GM21390 (cell line): ENCODE measurements around the gene SLC25A44.

ENCODE experiments used
- ATAC-seq: cut with Tn5 transposase; IDR thresholded peaks from one replicate; pipeline ENCODE4 v1.9.1; 2021; ENCODE audit not compliant: unreplicated experiment

The SLC25A44 gene, protein sequence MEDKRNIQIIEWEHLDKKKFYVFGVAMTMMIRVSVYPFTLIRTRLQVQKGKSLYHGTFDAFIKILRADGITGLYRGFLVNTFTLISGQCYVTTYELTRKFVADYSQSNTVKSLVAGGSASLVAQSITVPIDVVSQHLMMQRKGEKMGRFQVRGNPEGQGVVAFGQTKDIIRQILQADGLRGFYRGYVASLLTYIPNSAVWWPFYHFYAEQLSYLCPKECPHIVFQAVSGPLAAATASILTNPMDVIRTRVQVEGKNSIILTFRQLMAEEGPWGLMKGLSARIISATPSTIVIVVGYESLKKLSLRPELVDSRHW

DNA sequence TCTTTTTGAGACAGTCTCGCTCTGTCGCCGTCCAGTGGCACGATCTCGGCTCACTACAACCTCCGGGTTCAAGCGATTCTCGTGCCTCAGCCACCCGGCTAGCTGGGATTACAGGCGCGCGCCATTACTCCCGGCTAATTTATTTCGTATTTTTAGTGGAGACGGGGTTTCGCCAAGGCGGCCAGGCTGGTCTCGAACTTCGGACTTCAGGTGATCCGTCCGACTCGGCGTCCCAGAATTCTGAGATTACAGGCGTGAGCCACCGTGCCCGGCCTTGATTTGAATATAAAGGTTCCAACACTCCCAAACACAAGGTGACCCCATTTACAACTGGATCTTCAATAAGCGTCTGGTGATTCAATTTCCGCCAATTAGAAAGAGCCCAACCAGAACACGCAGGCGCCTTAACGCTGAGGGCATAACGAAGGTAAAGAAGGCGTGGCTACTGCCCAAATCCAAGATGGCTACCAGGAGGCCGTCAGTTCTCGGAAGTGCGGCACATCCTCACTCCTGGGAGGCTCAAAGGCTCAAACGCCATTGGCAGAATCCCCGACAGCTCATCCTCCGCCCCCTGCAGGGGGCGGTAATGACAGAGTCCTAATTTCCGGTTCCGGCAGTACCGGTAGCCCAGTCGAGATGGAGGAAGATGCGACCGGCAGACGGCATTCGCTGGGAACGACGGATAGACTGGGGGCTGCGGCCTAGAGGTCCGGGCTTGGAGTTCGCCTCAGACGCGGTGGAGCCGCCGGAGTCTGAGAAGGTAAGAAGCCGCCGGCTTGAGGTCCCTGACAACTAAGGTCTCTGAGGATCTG, at the start of gene SLC25A44:
TSS of gene SLC25A44 (plus strand) at position 617 of the 812 bp plus-strand sequence. CDS start 5,744 bp downstream, outside the sequence.
- ATAC-seq, result peak; percentile 90

DNA sequence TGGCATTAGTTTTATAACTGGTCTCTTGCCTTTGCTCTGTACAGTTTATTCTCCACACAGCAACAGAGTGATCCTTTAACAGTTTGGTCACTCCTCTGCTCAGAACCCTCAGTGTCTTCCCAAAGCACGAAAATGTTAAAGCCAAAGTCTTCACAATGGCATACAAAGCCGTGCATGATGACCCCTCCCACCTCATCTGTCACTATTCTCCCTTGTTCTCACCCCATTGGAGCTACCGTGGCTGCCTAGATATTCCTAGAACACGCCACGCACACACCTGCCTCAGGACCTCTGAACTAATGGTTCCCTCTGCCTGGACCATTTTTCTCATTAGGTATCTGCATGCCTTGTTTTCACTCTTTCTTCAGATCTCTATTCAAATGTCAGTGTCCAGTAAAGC, 49.2 kb upstream of the SLC25A44 start:
- ATAC-seq, result no peak

- no peak for ATAC-seq
These were observed 48.3 kb upstream of the SLC25A44 start for GRCh38 chr1:156145650-156146019.

- no peak for ATAC-seq
These were observed 47.7 kb upstream of the SLC25A44 start for GRCh38 chr1:156146020-156146768.

- ATAC-seq, result no peak
These were observed 47.0 kb upstream of the SLC25A44 start for GRCh38 chr1:156146769-156147405.

DNA sequence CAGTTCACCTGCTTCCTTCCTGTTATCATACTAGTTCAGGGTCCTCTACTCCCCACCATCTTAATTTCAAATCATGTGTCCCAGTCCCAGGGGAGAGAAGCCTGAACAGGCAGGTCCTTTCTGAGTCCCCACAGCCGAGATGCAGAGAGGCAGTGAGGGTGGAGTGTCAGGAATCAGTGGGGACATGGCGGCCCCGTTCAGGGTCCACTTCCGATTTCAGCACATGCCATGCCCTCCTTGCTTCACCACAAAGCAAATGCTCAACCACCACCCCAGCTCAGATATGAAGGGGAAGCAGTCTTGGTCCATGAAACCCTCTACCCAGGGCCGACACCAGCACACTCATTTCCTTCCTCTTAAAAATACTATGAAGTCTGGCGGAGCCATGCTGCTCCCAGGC, 45.7 kb upstream of the SLC25A44 start:
- no peak for ATAC-seq

DNA sequence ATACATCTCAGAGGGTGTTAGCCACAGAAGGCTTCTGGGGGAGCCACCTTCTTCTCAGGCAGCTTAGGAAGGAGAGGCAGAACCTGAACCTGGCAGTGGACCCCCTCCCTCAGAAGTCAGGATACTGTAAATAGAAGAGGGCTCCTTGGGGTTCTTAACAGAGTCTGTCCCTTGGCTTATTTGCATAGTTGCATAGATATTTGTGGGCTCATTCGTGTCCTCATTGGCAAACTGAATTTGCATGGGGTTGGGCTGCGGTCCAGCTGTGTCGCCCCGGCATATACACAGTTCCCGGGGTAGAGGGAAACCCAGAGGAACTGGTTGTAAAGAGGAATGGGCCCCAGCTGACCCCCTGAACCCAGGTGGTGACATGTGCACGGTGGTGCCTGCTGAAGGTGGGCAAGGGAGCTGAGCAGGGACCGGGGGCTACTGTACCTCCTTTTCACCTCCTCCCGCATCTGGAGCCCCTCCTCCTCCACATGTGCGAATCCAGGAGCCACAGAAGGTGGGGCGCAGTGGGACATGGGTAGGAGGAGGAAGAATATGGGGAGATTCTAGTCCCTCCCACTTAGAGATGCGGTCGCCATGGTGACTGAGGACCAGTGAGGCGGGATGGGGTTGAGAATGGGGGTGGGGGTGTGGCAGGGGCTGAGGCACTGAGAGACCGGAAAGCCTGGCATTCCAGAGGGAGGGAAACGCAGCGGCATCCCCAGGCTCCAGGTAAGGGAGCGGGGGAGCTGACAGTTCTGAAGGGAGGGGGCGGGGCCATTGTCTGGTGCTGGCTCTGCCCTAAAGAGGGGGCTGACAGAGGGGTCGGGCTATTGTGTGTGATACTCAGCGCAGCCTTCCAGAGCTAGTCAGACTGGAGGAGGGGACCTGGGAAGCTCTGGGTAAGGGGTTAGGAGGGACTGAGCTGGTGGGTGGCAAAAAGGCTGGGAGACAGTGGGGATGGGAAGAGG, 44.3 kb upstream of the SLC25A44 start:
- peak; percentile 45 for ATAC-seq

GRCh38 chr1:156150333-156151011, 43.4 kb upstream of the SLC25A44 start:
- ATAC-seq, result no peak

- no peak for ATAC-seq
These were observed 42.7 kb upstream of the SLC25A44 start for GRCh38 chr1:156151093-156151688.

- ATAC-seq, result no peak
These were observed 41.3 kb upstream of the SLC25A44 start for GRCh38 chr1:156152628-156153027.

DNA sequence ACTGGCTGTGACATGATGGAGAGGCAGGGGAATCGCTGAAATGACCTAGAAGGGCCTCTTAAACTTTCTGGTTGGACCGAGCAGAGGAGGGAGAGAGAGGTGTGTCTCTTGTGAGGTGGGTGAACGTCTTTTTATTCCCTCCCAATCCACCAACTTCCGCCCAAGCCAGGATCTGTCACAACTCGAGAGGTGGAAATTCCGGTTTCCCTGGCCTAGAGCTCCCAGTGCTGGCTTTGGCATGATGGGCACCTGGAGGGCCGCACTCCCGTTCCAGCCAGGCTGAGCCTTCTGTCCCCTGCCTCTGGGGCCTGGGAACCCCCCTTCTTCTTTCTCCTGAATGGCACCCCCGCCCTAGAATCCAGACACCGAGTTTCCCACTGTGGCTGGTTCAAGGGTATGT, 40.5 kb upstream of the SLC25A44 start, which contains the start of gene SEMA4A:
TSS of gene SEMA4A (plus strand) at position 224 of the 400 bp plus-strand sequence. CDS start 994 bp downstream, outside the sequence.
- ATAC-seq, result no peak

DNA sequence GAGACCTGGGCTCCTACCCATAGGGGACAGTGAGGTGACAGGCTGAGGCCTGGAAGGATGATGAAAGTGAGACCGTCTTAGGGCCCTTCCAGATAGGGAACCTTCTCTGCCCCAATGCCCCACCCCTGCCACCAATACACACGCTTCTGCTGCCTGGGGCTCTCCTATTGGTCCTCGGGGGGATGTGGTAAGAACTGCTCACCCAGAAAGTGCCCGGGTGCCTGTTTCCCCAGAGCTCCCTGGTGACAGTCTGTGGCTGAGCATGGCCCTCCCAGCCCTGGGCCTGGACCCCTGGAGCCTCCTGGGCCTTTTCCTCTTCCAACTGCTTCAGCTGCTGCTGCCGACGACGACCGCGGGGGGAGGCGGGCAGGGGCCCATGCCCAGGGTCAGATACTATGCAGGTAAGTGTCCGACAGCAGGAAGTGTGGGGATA, 39.6 kb upstream of the SLC25A44 start:
- peak; percentile 44 for ATAC-seq

- no peak for ATAC-seq
These were observed 38.0 kb upstream of the SLC25A44 start for GRCh38 chr1:156155756-156156510.

GRCh38 chr1:156157506-156157905, 36.4 kb upstream of the SLC25A44 start:
- no peak for ATAC-seq

DNA sequence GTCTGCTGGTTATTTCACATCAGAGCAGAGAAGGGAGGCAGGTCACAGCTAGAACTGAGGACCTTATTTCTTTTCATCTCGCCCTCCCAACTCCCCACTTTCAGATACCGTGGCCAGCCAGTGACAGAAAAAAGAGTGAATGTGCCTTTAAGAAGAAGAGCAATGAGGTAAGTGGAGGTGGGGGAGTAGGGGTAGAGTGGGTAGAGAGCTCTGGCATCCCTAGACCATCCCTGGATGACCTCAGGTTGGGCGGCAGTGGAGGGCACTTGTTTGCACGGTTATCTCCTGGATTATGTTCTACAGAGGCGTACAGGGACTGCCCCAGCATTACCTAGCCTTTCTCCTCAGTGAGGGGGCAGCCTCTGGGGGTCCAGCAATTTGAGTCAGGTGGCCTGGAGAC, 35.9 kb upstream of the SLC25A44 start:
- no peak for ATAC-seq

GRCh38 chr1:156160000-156160742, 33.7 kb upstream of the SLC25A44 start:
- ATAC-seq, result no peak

DNA sequence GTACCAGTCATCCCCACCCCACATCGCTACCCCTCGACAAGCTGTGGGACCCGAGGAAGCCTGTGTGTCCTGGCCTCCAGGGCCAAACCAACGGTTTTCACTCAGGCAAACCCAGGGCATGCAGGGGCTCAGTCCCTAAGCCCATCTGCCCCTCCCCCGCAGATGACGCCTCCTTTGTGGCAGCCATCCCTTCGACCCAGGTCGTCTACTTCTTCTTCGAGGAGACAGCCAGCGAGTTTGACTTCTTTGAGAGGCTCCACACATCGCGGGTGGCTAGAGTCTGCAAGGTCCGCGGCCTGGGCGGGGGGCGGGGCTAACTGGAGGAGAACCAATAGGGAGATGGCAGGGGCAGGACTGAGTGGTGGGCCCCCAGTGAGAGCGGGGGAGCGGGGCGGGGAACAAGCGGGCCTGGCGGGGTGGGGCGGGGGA, 33.1 kb upstream of the SLC25A44 start:
- no peak for ATAC-seq
